GM19025 (cell line): ENCODE measurements around the gene HFM1.
"Not testable (repeated sequence)": the region's sequence is repeated elsewhere in the genome, so short reads cannot be mapped to it uniquely, and the experiment has no call there.

Experiments
- ATAC-seq: cut with Tn5 transposase; IDR thresholded peaks from one replicate; pipeline ENCODE4 v1.9.1; 2021; ENCODE audit warnings: mild to moderate bottlenecking, low read depth, moderate library complexity; ENCODE audit not compliant: unreplicated experiment

The HFM1 gene

DNA sequence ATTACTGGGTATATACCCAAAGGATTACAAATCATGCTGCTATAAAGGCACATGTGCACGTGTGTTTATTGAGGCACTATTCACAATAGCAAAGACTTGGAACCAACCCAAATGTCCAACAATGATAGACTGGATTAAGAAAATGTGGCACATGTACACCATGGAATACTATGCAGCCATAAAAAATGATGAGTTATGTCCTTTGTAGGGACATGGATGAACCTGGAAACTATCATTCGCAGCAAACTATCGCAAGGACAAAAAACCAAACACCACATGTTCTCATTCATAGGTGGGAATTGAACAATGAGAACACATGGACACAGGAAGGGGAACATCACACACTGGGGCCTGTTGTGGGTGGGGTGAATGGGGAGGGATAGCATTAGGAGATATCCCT is 32.4 kb downstream of the HFM1 start:
- ATAC-seq: not testable (repeated sequence)

DNA sequence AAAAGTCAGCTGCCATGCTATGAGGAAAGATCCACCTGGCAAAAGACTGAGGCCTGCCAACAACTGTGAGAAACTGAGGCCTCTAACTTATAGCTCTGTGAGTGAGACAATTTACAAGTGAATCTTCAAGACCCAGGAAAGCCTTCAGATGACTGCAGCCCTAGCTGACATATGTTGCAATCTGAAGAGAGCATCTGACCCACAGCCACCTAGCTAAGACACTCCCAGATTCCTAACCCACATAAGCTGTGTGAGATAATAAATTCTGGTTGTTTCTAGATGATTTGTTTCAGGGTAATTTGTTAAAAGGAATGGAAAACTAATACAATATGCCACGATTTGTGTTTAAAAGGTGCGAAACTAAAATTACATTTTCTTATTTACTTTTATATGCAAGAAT is 55.1 kb downstream of the HFM1 start:
- ATAC-seq: no peak

DNA sequence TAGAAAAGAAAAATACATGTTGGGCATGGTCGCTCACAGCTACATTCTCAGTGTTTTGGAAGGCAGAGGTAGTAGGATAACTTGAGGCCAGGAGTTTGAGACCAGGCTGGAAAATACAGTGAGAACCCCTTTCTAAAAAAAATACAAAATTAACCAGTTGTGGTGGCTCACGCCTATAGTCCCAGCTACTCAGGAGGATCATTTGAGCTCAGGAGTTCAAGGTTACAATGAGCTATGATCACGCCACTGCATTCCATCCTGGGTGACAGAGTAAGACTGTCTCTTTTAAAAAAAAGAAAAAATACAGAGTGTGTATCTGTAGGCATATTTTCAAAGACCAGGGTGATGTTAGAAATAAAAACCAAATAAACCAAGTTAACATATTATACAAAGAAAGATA is 57.8 kb downstream of the HFM1 start:
- no peak for ATAC-seq

- ATAC-seq: no peak
Measured at GRCh38 chr1:91345395-91346005, 59.1 kb downstream of the HFM1 start.

- no peak for ATAC-seq
Measured at GRCh38 chr1:91338501-91338900, 66.1 kb downstream of the HFM1 start.

GRCh38 chr1:91335603-91336002 is 69.0 kb downstream of the HFM1 start:
- no peak for ATAC-seq

DNA sequence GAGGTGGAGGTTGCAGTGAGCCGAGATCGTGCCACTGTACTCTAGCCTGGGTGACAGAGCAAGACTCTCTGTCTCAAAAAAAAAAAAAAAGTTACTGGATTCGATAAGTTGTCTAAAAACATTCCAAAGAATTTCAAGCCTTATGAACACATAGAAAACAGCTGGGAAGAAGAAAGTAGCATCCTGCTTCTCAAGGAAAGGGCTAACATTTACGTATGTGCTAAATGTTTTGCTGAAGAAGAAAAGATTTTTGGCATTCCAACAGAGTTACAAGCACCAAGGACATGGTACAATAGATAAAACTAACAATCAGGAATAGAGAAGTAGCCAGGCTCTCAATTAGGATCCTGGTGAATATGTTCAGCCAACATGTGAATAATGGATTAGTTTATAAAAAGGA is 69.8 kb downstream of the HFM1 start:
- no peak for ATAC-seq

GRCh38 chr1:91325456-91325855 is 79.2 kb downstream of the HFM1 start:
- ATAC-seq: no peak

DNA sequence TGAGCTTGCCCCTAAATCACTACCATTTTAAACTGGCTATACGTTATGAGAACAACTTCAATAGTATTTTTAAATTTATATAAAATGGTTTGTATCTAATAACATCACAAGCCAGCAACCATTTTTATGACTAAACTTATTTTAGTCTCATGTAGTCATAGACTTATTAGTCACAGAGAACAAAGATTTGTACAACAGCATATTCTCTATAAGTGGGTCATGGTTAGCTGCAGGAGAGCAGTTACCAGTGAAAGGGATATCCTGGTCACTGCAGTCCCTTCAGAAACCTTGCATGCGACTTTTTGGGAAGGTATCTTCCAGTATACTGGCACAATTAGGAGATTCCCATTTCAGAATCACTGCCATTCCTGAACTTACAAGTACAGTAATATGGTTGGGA is 90.0 kb downstream of the HFM1 start:
- ATAC-seq: no peak

GRCh38 chr1:91311672-91312071 is 93.0 kb downstream of the HFM1 start:
- no peak for ATAC-seq

- no peak for ATAC-seq
Measured at GRCh38 chr1:91308544-91308943, 96.1 kb downstream of the HFM1 start.

- ATAC-seq: no peak
Measured at GRCh38 chr1:91307784-91308409, 96.7 kb downstream of the HFM1 start.

DNA sequence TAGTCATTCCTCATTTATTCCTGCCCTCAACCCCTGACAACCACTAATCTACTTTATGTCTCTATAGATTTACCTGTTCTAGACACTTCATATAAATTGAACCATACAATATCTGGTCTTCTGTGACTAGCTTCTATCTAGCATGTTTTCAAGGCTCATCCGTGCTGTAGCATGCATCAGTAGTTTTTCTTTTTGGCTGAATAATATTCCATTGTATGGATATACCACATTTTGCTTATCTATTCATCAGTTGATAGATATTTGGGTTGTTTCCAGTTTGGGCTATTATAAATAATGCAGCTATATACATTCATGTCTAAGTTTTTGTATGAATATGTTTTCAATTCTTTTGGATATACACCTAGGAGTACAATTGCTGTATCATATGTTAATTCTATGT is 101.5 kb downstream of the HFM1 start:
- no peak for ATAC-seq

GRCh38 chr1:91288843-91289553 is 115.6 kb downstream of the HFM1 start:
- ATAC-seq: not testable (repeated sequence)

- not testable (repeated sequence) for ATAC-seq
Measured at GRCh38 chr1:91286962-91287317, 117.7 kb downstream of the HFM1 start.

DNA sequence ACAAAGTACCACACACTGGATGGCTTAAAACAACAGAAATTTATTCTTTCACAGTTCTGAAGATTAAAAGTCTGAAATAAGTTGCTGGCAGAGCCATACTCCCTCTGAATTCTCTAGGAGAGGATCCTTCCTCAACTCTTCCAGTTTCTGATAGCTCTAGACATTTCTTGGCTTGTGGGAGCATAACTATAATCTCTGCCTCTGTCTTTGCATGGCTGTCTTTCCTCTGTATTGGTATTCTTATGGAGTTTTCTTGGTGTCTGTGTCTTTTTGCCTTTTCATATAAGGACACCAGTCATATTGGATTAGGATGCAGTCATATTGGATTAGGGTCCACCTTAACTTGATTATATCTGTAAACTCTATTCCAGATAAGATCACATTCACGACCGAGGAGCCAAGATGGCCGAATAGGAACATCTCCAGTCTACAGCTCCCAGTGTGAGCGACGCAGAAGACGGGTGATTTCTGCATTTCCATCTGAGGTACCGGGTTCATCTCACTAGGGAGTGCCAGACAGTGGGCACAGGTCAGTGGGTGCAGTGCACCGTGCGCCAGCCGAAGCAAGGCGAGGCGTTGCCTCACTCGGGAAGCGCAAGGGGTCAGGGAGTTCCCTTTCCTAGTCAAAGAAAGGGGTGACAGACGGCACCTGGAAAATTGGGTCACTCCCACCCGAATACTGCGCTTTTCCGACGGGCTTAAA is 118.2 kb downstream of the HFM1 start:
- not testable (repeated sequence) for ATAC-seq

DNA sequence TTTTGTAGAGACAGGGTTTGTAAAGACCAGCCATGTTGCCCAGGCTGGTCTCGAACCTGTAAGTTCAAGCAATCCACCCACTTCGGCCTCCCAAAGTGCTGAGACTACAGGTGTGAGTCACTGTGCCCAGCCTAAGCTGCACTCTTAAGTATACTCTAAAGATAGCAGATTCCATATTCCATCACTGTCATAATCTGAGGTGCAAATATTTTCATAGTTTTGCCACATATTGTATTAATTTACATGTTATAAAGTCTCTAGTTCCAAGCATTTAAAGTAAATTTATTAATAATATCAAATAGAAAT is 121.3 kb downstream of the HFM1 start:
- no peak for ATAC-seq

DNA sequence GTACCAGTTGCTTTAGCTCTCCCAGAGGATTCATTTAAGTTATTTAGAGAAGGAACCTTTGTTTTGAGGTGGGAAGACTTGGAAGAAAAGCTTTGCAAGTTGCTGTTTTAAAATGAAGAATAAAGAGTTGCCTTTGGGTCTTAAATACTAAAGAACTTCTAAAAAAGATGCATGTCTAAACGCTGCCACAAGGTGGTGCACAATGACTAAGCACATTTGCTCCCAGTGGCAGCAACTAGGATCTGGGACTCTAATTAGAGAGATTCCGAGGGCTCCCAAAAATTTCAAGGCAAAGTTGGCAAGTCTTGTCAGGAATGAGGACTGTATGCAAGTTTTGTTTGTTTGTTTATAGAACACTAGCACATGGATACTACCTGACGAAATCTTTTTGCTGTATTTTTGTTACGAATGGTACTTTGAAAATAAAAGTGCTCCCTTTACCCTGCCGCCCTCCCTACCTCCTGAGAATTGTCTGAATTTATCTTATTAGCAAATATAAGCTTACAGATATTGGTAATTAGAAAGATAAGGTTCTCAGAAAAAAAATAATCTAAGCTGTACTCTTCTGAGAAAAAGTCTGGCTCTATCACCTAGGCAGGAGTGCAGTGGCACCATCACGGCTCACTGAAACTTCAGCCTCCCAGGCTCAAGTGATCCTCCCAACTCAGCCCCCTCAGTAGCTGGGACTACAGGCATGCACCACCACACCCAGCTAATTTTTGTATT is 121.8 kb downstream of the HFM1 start:
- ATAC-seq: no peak

GRCh38 chr1:91281782-91282181 is 122.9 kb downstream of the HFM1 start:
- ATAC-seq: no peak

GRCh38 chr1:91278754-91279153 is 125.9 kb downstream of the HFM1 start:
- ATAC-seq: no peak

DNA sequence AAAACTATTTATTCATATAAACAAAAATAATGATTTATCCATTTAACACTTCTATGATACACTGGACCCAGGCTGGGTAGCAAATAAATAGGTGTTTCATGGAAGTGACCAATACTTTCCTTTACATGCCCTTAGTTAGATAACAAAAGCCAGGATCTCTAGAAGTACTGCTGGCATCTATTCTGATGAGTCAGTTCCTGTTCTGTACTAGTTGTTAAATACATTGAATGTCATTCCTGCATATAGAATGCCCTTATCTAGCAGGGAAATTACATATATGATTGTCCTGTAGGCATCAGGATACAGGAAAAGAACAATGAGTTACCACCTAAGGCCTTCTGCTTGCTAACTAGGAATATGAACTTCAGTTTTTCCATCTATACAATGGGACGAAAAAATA is 130.8 kb downstream of the HFM1 start:
- no peak for ATAC-seq
